GM10266 (cell line): ENCODE measurements around the gene GPC6.

Experiments used
- DNase-seq: peaks from one replicate; pipeline ENCODE4 v3.0.0; 2012; ENCODE audit errors: extremely low spot score
- CTCF ChIP-seq: IDR thresholded peaks from 2 replicates; pipeline ENCODE4 v1.5.1; 2012; ENCODE audit warnings: mild to moderate bottlenecking, low read depth; ENCODE audit not compliant: control insufficient read depth, insufficient read depth; ENCODE audit errors: missing control alignments

The GPC6 gene

GRCh38 chr13:94318418-94318817 lies 1091.8 kb downstream of the GPC6 start:
- TF ChIP-seq CTCF = no peak
- DNase-seq = no peak

- no peak for DNase-seq
- TF ChIP-seq CTCF = no peak
These were observed 1092.9 kb downstream of the GPC6 start for GRCh38 chr13:94319501-94319900.

- no peak for TF ChIP-seq CTCF
- no peak for DNase-seq
These were observed 1096.5 kb downstream of the GPC6 start for GRCh38 chr13:94322925-94323763.

GRCh38 chr13:94323764-94324758 lies 1097.5 kb downstream of the GPC6 start:
- no peak for TF ChIP-seq CTCF
- DNase-seq = no peak

GRCh38 chr13:94324767-94325540 lies 1098.3 kb downstream of the GPC6 start:
- DNase-seq = no peak
- no peak for TF ChIP-seq CTCF

- no peak for TF ChIP-seq CTCF
- DNase-seq = no peak
These were observed 1099.0 kb downstream of the GPC6 start for GRCh38 chr13:94325650-94326049.
